Nephron progenitor cell (in vitro differentiated cells): ENCODE results near the gene GNG2.

ENCODE experiments used
- DNase-seq: peaks from one replicate; pipeline ENCODE4 v3.0.0; 2021
- H3K27ac Mint-ChIP-seq: 2 replicates; pipeline ENCODE4 v1.8.0; 2021; ENCODE audit warnings: mild to moderate bottlenecking, moderate library complexity, mixed read lengths
- H3K27me3 Mint-ChIP-seq: 2 replicates; pipeline ENCODE4 v1.8.0; 2021; ENCODE audit warnings: mild to moderate bottlenecking, low read depth, mixed read lengths; ENCODE audit not compliant: poor library complexity
- H3K36me3 Mint-ChIP-seq: 2 replicates; pipeline ENCODE4 v1.8.0; 2021; ENCODE audit warnings: low read depth, mixed read lengths
- H3K4me1 Mint-ChIP-seq: 2 replicates; pipeline ENCODE4 v1.8.0; 2021; ENCODE audit warnings: mixed read lengths
- H3K4me3 Mint-ChIP-seq: 2 replicates; pipeline ENCODE4 v1.8.0; 2021; ENCODE audit warnings: mild to moderate bottlenecking, moderate library complexity, mixed read lengths
- H3K9me3 Mint-ChIP-seq: 2 replicates; pipeline ENCODE4 v1.8.0; 2021; ENCODE audit warnings: mild to moderate bottlenecking, moderate library complexity, mixed read lengths
- CTCF ChIP-seq: fragments of 200-600 bp; sonication (generic); IDR thresholded peaks from 2 replicates; pipeline ENCODE4 v1.5.0; 2021; ENCODE audit warnings: antibody characterized with exemption

GNG2 gene

GRCh38 chr14:51848120-51848519 is 12.3 kb upstream of the GNG2 start:
- DNase-seq = no peak
- no peak overlapping the region for H3K27ac Mint-ChIP-seq
- H3K36me3 Mint-ChIP-seq = no peaks in the 10 kb centered on the region
- peaks cover 26% of the 10 kb centered on the region for H3K4me1 Mint-ChIP-seq
- TF ChIP-seq CTCF = no peak
- H3K9me3 Mint-ChIP-seq = no peaks in the 10 kb centered on the region
- peak overlapping the region; percentile 3 for H3K4me3 Mint-ChIP-seq
- H3K27me3 Mint-ChIP-seq = peaks cover 3% of the 10 kb centered on the region

GRCh38 chr14:51849097-51849496 is 11.3 kb upstream of the GNG2 start:
- no peaks in the 10 kb centered on the region for H3K9me3 Mint-ChIP-seq
- no peaks in the 10 kb centered on the region for H3K36me3 Mint-ChIP-seq
- TF ChIP-seq CTCF = no peak
- H3K27ac Mint-ChIP-seq = no peak overlapping the region
- DNase-seq = no peak
- H3K4me3 Mint-ChIP-seq = no peak overlapping the region
- peaks cover 2% of the 10 kb centered on the region for H3K27me3 Mint-ChIP-seq
- peaks cover 26% of the 10 kb centered on the region for H3K4me1 Mint-ChIP-seq

- TF ChIP-seq CTCF = no peak
- peaks cover 29% of the 10 kb centered on the region for H3K4me1 Mint-ChIP-seq
- peaks cover 4% of the 10 kb centered on the region for H3K36me3 Mint-ChIP-seq
- H3K9me3 Mint-ChIP-seq = no peaks in the 10 kb centered on the region
- no peak overlapping the region for H3K27ac Mint-ChIP-seq
- no peaks in the 10 kb centered on the region for H3K27me3 Mint-ChIP-seq
- H3K4me3 Mint-ChIP-seq = no peak overlapping the region
- DNase-seq = no peak
Measured at GRCh38 chr14:51850651-51851050, 9.8 kb upstream of the GNG2 start.

GRCh38 chr14:51852541-51852940 is 7.9 kb upstream of the GNG2 start:
- H3K4me3 Mint-ChIP-seq = no peak overlapping the region
- H3K9me3 Mint-ChIP-seq = peaks cover 5% of the 10 kb centered on the region
- peaks cover 15% of the 10 kb centered on the region for H3K4me1 Mint-ChIP-seq
- no peak overlapping the region for H3K27ac Mint-ChIP-seq
- TF ChIP-seq CTCF = no peak
- H3K36me3 Mint-ChIP-seq = peaks cover 4% of the 10 kb centered on the region
- peaks cover 2% of the 10 kb centered on the region for H3K27me3 Mint-ChIP-seq
- no peak for DNase-seq

GRCh38 chr14:51855234-51855633 is 5.2 kb upstream of the GNG2 start:
- Mint-ChIP-seq H3K27ac (no peak overlapping the region), H3K4me1 (peaks cover 14% of the 10 kb centered on the region), H3K27me3 (peaks cover 3% of the 10 kb centered on the region), H3K4me3 (no peak overlapping the region), H3K9me3 (peaks cover 5% of the 10 kb centered on the region), H3K36me3 (peaks cover 4% of the 10 kb centered on the region)
- no peak for DNase-seq
- no peak for TF ChIP-seq CTCF

GRCh38 chr14:51856792-51857296 is 3.6 kb upstream of the GNG2 start:
- TF ChIP-seq CTCF = no peak
- Mint-ChIP-seq H3K4me1 (peaks cover 28% of the 10 kb centered on the region), H3K4me3 (no peak overlapping the region), H3K36me3 (peaks cover 4% of the 10 kb centered on the region), H3K9me3 (peaks cover 5% of the 10 kb centered on the region), H3K27me3 (peaks cover 3% of the 10 kb centered on the region), H3K27ac (no peak overlapping the region)
- DNase-seq = no peak
